ENCODE results near the gene SYNGR3.
"Not testable (repeated sequence)": the region's sequence is repeated elsewhere in the genome, so short reads cannot be mapped to it uniquely, and the experiment has no call there.

Gene SYNGR3

DNA sequence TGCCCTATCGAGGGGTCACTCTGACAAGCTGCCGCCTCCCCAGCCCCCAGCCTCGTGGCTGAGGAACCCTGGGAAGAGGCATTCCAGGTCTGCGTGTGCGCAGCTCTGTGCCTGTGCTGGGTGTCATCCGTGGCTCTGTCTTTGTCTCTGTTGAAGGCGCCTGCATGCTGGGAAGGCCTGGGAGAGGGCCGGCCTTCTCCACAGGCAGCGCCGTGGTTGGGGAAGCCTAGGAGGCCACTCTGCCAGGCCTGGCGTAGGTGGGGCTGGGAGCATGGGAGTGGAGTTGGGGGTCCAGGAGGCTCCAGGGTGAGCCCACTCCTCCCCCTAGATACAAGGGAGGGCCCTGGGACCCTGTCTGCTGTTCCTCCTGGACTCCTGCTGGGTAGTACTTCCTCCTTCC lies 40.3 kb downstream of the SYNGR3 start:
- no peak for DNase-seq

DNA sequence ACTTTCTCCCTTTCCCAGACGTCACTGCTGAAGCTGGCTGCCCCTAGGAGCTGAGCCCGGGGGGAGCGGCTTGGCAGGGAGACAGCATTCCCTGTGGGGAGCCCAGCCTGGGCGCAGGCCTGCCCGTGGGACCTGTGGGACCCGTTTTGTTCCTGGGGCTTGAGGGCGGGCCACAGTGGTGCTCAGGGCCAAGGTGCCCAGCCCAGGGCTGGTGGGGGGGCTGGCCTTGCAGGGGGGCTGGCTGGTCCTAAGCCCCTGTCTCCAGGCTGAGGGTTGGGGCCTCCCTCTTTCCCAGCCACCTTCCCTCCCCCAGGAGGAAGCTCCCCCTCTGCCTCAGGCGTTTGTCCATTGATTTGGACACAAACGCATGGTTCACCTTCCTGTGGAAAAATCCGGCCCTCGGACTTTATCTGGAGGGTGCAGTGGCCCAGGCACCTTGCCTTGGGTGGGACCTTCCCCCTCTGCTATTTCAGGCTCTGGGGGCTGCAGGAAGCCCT lies 41.4 kb downstream of the SYNGR3 start:
- no peak for DNase-seq

DNA sequence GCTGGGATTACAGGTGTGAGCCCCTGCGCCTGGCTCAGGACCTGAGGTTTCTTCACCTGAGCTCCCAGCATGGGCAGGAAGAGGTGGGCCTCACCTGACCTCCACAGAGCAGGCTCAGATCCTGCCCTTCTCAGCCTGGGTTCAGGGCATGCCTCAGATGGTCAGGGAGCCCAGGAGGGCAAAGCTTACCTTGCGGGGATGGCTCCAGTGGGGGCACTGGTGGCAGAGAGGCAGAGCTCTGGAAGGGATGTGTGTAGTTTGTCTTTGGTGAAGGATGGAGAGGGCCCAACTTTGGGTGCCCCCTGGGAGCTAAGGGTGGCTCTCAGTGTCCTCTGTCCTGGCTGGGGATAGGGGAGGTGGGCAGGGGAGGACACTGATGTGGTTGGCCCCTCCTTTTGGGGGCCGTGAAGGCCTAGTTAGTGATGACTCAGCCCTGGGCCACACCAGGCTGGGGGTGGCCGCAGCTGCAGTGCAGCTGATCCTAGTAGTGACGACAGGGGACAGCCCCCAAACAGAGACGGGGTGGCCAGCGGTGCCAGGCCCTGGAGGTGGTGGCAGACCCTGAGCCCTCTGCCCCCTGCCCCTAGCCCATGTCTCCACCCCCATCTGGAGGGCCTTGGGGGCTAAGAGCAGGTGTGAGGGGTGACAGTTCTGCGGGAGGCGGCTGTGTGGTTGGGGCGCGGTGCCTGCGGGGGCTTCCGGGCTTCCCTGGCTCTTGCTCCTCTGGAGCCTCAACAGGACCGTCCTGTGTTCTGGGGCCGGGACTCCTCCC lies 42.7 kb downstream of the SYNGR3 start:
- peak; percentile 10 for DNase-seq

GRCh38 chr16:2033057-2033908 lies 43.5 kb downstream of the SYNGR3 start:
- peak; percentile 91 for DNase-seq

DNA sequence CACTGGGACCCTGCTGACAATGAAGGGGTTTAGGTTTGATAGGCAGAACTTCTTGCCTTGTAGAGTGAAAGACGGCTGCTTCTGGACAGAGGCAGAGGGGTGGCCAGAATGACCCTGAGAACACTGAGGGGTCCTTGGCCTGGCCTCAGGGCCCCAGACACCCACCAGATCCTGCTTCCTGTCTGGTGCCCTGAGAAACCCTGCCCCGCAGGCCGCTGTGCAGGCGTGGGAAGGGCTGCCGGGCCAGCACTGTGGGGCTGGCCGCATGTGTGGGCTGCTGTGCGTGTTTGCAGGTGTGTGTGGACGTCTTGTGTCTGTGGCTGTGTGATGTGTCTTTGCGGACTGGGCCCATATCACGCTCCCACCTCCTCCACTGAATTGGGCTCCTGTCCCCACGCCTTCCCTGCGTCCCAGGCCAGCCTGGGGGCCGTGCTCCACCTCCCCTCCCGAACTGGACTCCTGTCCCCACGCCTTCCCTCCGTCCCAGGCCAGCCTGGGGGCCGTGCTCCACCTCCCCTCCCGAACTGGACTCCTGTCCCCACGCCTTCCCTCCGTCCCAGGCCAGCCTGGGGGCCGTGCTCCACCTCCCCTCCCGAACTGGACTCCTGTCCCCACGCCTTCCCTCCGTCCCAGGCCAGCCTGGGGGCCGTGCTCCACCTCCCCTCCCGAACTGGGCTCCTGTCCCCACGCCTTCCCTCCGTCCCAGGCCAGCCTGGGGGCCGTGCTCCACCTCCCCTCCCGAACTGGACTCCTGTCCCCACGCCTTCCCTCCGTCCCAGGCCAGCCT lies 44.3 kb downstream of the SYNGR3 start:
- not testable (repeated sequence) for DNase-seq

GRCh38 chr16:2034696-2035430 lies 45.1 kb downstream of the SYNGR3 start:
- no peak for DNase-seq

DNA sequence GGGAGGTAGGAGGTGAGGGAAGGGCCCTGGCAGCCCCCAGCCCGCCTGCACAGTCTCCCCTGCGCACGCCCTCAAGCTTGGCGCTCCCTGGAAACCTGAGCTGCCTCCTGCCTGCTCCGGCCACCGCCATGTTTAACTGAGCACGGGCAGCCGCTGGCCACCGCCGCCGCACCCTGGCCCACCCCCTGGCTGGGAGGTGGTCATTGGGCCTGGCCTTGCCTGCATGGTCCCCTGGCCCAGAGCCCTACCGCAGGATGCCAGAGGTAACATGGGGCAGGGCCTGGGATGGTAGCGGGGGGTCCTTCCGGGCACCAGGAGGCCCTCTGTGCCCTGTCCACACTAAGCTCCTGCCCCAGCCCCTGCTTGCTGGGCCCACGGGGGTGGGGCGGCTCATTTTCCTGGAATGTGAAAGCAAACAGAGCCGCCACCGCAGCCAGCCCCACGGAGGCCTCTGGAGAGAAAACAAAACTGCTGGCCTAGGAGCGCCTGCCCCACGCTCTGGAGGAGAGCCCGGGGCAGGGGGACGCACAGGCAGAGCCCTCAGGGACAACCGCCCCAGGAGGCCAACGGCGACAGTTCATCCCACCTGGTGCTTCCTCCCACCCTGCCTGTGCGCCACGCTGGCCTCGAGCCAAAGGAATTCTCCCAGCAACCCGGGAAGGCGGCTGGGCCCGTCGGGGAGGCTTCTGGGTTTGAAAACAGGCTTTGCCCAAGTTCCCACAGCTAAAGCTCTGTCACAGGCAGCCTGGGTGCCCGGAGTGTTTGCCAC lies 45.8 kb downstream of the SYNGR3 start:
- DNase-seq, result no peak

DNA sequence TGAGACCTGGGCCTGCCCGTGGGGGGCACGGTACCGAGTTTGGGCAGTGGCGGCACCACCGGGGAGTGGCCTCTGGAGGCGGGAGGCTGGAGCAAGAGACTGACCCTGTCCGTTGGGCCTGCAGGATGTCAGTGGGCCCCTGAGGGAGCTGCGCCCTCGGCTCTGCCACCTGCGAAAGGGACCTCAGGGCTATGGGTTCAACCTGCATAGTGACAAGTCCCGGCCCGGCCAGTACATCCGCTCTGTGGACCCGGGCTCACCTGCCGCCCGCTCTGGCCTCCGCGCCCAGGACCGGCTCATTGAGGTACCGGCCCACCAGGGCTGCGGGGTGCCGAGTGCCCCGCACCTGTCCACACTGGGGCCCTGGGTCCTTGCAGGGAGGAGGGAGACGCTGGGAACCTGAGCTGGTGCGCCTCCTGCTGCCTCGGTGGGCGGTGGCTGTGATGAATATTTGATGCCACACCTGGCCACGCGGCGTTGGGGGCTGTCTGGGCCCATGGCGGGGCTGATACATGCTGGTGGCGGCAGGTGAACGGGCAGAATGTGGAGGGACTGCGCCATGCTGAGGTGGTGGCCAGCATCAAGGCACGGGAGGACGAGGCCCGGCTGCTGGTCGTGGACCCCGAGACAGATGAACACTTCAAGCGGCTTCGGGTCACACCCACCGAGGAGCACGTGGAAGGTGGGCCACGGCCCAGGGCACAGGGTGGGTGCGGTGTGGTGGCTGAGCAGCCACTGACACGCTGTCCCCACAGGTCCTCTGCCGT lies 46.6 kb downstream of the SYNGR3 start:
- DNase-seq, result no peak

DNA sequence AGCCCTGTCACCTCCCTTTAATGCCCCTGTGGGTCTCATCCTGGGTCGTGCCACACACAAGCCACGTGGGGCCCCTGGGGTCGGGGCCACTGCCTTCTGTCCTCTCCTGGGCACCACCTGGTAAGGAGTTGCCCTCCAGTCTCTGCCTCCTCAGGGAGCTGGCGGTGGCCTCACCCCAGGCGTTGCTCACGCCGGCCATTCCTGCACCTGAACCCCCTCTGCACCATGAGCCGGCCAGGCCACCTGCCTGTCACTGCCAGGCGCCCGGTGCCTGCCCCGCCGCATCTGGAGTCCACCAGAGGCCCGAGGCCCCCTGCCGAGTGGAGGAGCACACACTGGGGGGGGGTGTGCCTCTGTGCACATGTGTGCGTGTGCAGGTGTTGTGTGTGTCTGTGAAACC lies 47.3 kb downstream of the SYNGR3 start:
- DNase-seq, result no peak

GRCh38 chr16:2037647-2038381 lies 48.0 kb downstream of the SYNGR3 start:
- no peak for DNase-seq

DNA sequence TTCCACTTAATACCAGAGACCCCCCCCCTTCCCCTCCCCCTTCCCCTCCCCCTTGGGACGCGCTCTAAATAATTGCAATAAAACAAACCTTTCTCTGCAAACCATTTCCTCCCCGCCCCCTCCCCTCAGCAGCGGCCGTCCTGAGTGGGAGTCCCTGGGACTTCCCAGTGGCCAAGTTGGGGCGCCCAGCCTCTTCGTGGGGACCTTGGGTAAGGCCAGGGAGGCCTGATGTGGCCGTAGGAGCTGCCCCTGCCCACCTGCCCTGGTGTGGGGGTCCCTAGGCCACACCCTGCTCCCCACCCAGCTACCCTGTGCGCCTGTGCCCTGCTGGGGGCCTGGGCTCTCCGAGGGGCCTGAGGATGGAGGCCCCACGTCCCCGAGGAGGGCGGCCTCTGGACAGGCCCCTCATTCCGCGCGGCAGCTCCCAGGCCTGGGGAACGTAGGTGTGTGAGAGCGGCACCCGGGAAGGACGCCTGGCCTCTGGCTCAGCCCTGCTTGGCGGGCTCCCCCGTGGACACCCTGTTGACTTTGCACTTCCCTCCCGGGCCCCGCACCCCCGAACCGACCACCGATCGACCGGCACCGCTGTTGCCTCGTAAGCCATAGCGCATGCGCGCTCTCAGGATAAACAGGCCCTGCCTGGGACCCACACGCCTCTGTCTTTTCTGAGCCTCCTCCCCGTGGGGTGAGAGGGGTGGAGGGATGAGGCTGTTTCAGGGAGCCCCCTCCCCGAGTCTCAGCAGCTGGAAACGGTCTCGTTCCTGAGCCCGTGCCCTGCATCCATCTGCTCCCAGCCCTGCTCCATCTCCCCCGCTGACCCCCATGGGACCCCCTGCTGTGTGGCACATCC lies 48.8 kb downstream of the SYNGR3 start:
- DNase-seq, result no peak

DNA sequence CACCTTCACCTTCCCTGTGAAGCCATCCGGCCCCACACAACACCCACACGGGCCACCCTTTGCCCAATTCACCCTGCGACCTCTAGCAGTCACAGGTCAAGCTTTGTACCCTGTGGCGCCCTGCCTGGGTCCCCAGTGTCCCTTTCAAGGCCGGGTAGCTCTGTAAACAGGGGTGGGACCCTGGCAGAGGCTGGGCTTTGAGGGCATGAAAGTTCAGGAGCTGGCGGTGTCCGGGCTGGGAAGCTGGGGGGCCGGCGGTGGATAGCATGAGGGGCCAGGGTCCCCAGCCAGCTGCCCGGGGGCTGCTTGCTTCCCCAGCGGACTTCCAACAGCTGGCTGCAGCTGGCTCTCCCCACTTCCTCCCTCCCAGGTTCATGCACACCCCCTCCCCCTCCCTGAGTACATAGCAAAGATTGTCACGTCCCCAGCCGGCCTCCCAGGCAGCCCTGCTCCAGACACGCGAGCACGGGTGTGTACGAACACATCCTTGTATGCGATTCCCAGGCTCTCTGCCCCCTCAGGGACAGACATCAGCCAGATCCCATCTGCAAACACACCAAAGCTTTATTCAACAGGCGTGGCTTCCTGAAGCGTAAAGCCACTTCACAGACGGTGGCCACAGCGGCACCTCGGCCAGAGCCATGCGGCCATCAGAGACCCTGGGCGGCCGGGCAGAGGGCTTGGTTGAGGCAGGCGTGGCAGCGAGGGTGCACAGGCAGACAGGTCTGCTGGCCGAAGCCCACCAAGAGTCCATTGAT lies 49.7 kb downstream of the SYNGR3 start:
- no peak for DNase-seq

- no peak for DNase-seq
These were observed 50.4 kb downstream of the SYNGR3 start for GRCh38 chr16:2040041-2040786.

GRCh38 chr16:2040787-2041522 lies 51.2 kb downstream of the SYNGR3 start:
- DNase-seq, result no peak

DNA sequence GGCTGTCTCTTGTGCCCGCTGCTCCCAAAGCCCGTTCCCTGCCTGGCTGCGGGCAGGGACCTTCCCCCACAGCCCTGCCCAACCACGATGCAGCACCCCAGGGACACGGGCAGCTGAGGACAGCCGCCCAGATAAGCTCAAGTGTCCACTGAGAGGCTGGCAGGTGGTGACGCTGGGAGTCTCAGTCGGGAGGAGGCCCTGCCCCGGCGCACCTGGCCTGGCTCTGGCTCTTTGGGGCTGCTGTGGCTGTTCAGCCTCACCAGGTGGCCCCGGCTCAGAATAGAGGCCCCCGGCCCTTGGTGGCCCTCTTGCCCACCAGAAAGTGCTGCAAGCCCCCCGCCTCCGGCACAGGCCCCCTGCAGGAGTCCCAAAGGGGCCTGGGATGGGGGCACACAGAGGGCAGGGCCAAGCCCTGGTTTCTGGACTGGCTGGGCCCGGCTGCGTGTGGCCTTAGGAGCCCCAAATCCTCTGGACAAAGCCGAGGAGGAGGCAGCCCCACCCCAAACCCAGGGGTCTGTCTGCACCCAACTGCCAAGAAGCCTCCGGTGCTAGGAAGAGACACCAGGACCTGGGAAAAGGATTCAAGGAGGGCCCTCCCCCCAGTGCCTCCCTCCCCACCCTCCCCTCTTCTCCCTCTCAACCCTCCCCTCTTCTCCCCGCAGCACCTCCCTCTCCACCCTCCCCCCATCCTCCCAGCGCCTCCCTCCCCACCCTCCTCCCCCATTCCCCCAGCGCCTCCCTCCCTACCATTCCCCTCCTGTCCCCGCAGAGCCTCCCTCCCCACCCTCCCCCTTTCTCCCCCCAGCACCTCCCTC lies 52.6 kb downstream of the SYNGR3 start:
- no peak for DNase-seq

Data from midbrain (tissue), 1 donor.